ENCODE measurements around the gene RENBP. TPM values are rescaled to one million over a fixed set of nuclear protein-coding genes. Genes with fewer than 3 reads are reported as not detected.
A peak's percentile ranks its signal among the peaks of the same experiment; 100 is the strongest.

RENBP gene
- total and polyA plus RNA-seq, 2 of the 13 experiments (the other 11 are each of a cell fraction or from before 2014, with no cell fraction given), result 1.4 to 2.6 TPM

GRCh38 chrX:153972368-153973126, 28.1 kb upstream of the RENBP start, which contains the start of gene TMEM187 (continued):
- TF ChIP-seq ZC3H13 (CRISPR knock-in tag; IDR thresholded peaks at IDR 0.05) (0 out of 2 replicates have a peak, but pooled peaks have one; percentile 24), ZNF547 (CRISPR knock-in tag; IDR thresholded peaks at IDR 0.05) (no peak), HINFP (CRISPR knock-in tag; IDR thresholded peaks at IDR 0.05; ENCODE audit: low read depth) (no peak), POLR2G (IDR thresholded peaks at IDR 0.05; ENCODE audit: low read depth, low read length) (0 out of 2 replicates have a peak, but pooled peaks have one; percentile 37), SMYD3 (CRISPR knock-in tag; IDR thresholded peaks at IDR 0.05) (no peak), DNMT3B (CRISPR knock-in tag; conservative IDR thresholded peaks at IDR 0.05) (no peak), ZFP36 (IDR thresholded peaks at IDR 0.05; ENCODE audit: borderline replicate concordance, low read depth, low read length, partially characterized antibody) (no peak), TFDP2 (CRISPR knock-in tag; IDR thresholded peaks at IDR 0.05) (peak; percentile 76), FOXJ3 (CRISPR knock-in tag; IDR thresholded peaks at IDR 0.05; ENCODE audit: borderline replicate concordance) (no peak), AGO2 (optimal IDR thresholded peaks at IDR 0.05; ENCODE audit: low read depth, low read length) (peak; percentile 7), CBX2 (IDR thresholded peaks at IDR 0.05; ENCODE audit: low read depth, low read length) (no peak), CBX2 (CRISPR knock-in tag; IDR thresholded peaks at IDR 0.05; ENCODE audit: low read depth) (no peak), ATAD3A (CRISPR knock-in tag; IDR thresholded peaks at IDR 0.05) (no peak)
- TF ChIP-seq, protein P1, sequence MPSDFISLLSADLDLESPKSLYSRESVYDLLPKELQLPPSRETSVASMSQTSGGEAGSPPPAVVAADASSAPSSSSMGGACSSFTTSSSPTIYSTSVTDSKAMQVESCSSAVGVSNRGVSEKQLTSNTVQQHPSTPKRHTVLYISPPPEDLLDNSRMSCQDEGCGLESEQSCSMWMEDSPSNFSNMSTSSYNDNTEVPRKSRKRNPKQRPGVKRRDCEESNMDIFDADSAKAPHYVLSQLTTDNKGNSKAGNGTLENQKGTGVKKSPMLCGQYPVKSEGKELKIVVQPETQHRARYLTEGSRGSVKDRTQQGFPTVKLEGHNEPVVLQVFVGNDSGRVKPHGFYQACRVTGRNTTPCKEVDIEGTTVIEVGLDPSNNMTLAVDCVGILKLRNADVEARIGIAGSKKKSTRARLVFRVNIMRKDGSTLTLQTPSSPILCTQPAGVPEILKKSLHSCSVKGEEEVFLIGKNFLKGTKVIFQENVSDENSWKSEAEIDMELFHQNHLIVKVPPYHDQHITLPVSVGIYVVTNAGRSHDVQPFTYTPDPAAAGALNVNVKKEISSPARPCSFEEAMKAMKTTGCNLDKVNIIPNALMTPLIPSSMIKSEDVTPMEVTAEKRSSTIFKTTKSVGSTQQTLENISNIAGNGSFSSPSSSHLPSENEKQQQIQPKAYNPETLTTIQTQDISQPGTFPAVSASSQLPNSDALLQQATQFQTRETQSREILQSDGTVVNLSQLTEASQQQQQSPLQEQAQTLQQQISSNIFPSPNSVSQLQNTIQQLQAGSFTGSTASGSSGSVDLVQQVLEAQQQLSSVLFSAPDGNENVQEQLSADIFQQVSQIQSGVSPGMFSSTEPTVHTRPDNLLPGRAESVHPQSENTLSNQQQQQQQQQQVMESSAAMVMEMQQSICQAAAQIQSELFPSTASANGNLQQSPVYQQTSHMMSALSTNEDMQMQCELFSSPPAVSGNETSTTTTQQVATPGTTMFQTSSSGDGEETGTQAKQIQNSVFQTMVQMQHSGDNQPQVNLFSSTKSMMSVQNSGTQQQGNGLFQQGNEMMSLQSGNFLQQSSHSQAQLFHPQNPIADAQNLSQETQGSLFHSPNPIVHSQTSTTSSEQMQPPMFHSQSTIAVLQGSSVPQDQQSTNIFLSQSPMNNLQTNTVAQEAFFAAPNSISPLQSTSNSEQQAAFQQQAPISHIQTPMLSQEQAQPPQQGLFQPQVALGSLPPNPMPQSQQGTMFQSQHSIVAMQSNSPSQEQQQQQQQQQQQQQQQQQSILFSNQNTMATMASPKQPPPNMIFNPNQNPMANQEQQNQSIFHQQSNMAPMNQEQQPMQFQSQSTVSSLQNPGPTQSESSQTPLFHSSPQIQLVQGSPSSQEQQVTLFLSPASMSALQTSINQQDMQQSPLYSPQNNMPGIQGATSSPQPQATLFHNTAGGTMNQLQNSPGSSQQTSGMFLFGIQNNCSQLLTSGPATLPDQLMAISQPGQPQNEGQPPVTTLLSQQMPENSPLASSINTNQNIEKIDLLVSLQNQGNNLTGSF (CRISPR knock-in tag; IDR thresholded peaks at IDR 0.05), result no peak
- TF ChIP-seq, protein P2, sequence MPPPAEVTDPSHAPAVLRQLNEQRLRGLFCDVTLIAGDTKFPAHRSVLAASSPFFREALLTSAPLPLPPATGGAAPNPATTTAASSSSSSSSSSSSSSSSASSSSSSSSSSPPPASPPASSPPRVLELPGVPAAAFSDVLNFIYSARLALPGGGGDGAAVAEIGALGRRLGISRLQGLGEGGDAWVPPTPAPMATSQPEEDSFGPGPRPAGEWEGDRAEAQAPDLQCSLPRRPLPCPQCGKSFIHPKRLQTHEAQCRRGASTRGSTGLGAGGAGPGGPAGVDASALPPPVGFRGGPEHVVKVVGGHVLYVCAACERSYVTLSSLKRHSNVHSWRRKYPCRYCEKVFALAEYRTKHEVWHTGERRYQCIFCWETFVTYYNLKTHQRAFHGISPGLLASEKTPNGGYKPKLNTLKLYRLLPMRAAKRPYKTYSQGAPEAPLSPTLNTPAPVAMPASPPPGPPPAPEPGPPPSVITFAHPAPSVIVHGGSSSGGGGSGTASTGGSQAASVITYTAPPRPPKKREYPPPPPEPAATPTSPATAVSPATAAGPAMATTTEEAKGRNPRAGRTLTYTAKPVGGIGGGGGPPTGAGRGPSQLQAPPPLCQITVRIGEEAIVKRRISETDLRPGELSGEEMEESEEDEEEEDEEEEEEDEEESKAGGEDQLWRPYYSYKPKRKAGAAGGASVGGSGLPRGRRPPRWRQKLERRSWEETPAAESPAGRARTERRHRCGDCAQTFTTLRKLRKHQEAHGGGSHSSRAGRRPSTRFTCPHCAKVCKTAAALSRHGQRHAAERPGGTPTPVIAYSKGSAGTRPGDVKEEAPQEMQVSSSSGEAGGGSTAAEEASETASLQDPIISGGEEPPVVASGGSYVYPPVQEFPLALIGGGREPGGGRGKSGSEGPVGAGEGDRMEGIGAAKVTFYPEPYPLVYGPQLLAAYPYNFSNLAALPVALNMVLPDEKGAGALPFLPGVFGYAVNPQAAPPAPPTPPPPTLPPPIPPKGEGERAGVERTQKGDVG (CRISPR knock-in tag; IDR thresholded peaks at IDR 0.05; ENCODE audit: borderline replicate concordance), result no peak
- TF ChIP-seq, protein P3, sequence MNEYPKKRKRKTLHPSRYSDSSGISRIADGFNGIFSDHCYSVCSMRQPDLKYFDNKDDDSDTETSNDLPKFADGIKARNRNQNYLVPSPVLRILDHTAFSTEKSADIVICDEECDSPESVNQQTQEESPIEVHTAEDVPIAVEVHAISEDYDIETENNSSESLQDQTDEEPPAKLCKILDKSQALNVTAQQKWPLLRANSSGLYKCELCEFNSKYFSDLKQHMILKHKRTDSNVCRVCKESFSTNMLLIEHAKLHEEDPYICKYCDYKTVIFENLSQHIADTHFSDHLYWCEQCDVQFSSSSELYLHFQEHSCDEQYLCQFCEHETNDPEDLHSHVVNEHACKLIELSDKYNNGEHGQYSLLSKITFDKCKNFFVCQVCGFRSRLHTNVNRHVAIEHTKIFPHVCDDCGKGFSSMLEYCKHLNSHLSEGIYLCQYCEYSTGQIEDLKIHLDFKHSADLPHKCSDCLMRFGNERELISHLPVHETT (CRISPR knock-in tag; conservative IDR thresholded peaks at IDR 0.05), result no peak

Measured in HepG2 (cell line).